Measurements from ENCODE around the gene RFTN1. TPM values are rescaled to one million over a fixed set of nuclear protein-coding genes. Genes with fewer than 3 reads are reported as not detected.

Gene RFTN1
- total RNA-seq, 2 donors from 2014 or later: 128 to 132 TPM

- peaks cover 20 to 49% of the 10 kb centered on the region in 2 donors for H3K36me3 Mint-ChIP-seq (ENCODE audit: insufficient read depth in 2 of 2)
- no peak overlapping the region for H3K4me3 Mint-ChIP-seq
- no peak for DNase-seq
- H3K4me1 Mint-ChIP-seq (ENCODE audit: low read depth): peaks cover 16% of the 10 kb centered on the region
- no peaks in the 10 kb centered on the region for H3K27me3 Mint-ChIP-seq (ENCODE audit: low read depth)
- H3K27ac Mint-ChIP-seq: peak overlapping the region; percentile 71
- H3K9me3 Mint-ChIP-seq: peaks cover 7 to 11% of the 10 kb centered on the region in 2 donors
- ATAC-seq (replicated peaks in 1 of 2): no peak
These were observed 184.3 kb downstream of the RFTN1 start for GRCh38 chr3:16329036-16329825.

- DNase-seq (no peak), ATAC-seq (replicated peaks in 1 of 2) (no peak)
- Mint-ChIP-seq H3K4me3 (no peak overlapping the region), H3K36me3 (ENCODE audit: insufficient read depth in 2 of 2) (peaks cover 20 to 47% of the 10 kb centered on the region in 2 donors), H3K9me3 (peaks cover 7 to 11% of the 10 kb centered on the region in 2 donors), H3K27me3 (ENCODE audit: low read depth) (no peaks in the 10 kb centered on the region), H3K27ac (peak overlapping the region; percentile 5), H3K4me1 (ENCODE audit: low read depth) (peaks cover 7% of the 10 kb centered on the region)
These were observed 185.4 kb downstream of the RFTN1 start for GRCh38 chr3:16328124-16328523.

- H3K9me3 Mint-ChIP-seq: peaks cover 4 to 5% of the 10 kb centered on the region in 2 donors
- H3K36me3 Mint-ChIP-seq (ENCODE audit: insufficient read depth in 2 of 2): peaks cover 10 to 37% of the 10 kb centered on the region in 2 donors
- H3K4me1 Mint-ChIP-seq (ENCODE audit: low read depth): no peaks in the 10 kb centered on the region
- no peak overlapping the region for H3K4me3 Mint-ChIP-seq
- no peaks in the 10 kb centered on the region for H3K27me3 Mint-ChIP-seq (ENCODE audit: low read depth)
- H3K27ac Mint-ChIP-seq: peak overlapping the region; percentile 85
- DNase-seq (no peak), ATAC-seq (replicated peaks in 1 of 2) (no peak)
These were observed 186.7 kb downstream of the RFTN1 start for GRCh38 chr3:16326724-16327349.

GRCh38 chr3:16325850-16326249, 187.6 kb downstream of the RFTN1 start:
- Mint-ChIP-seq H3K4me3 (no peak overlapping the region), H3K36me3 (ENCODE audit: insufficient read depth in 2 of 2) (peaks cover 7 to 32% of the 10 kb centered on the region in 2 donors), H3K9me3 (no peaks in the 10 kb centered on the region), H3K27ac (peak overlapping the region; percentile 64), H3K4me1 (ENCODE audit: low read depth) (no peaks in the 10 kb centered on the region), H3K27me3 (ENCODE audit: low read depth) (no peaks in the 10 kb centered on the region)
- ATAC-seq (replicated peaks in 1 of 2): no peak
- no peak for DNase-seq

- Mint-ChIP-seq H3K4me1 (ENCODE audit: low read depth) (peaks cover 19% of the 10 kb centered on the region), H3K27ac (no peak overlapping the region), H3K9me3 (no peaks in the 10 kb centered on the region), H3K4me3 (no peak overlapping the region), H3K27me3 (ENCODE audit: low read depth) (no peaks in the 10 kb centered on the region), H3K36me3 (ENCODE audit: insufficient read depth in 2 of 2) (peaks cover 13 to 31% of the 10 kb centered on the region in 2 donors)
- no peak for ATAC-seq (replicated peaks in 1 of 2)
- DNase-seq: no peak
These were observed 189.8 kb downstream of the RFTN1 start for GRCh38 chr3:16323737-16324136.

- no peak for DNase-seq
- no peak for ATAC-seq (replicated peaks in 1 of 2)
- Mint-ChIP-seq H3K27me3 (ENCODE audit: low read depth) (no peaks in the 10 kb centered on the region), H3K9me3 (no peaks in the 10 kb centered on the region), H3K4me1 (ENCODE audit: low read depth) (peaks cover 35% of the 10 kb centered on the region), H3K4me3 (no peak overlapping the region), H3K27ac (peak overlapping the region; percentile 61), H3K36me3 (ENCODE audit: insufficient read depth in 2 of 2) (peaks cover 13 to 38% of the 10 kb centered on the region in 2 donors)
These were observed 191.3 kb downstream of the RFTN1 start for GRCh38 chr3:16322189-16322588.

- H3K4me3 Mint-ChIP-seq: no peak overlapping the region
- no peaks in the 10 kb centered on the region for H3K9me3 Mint-ChIP-seq
- ATAC-seq (replicated peaks in 1 of 2) (no peak), DNase-seq (no peak)
- no peaks in the 10 kb centered on the region for H3K27me3 Mint-ChIP-seq (ENCODE audit: low read depth)
- peaks cover 15 to 38% of the 10 kb centered on the region in 2 donors for H3K36me3 Mint-ChIP-seq (ENCODE audit: insufficient read depth in 2 of 2)
- peak overlapping the region; percentile 96 for H3K27ac Mint-ChIP-seq
- peaks cover 49% of the 10 kb centered on the region for H3K4me1 Mint-ChIP-seq (ENCODE audit: low read depth)
These were observed 192.8 kb downstream of the RFTN1 start for GRCh38 chr3:16320711-16321110.

GRCh38 chr3:16319723-16320122, 193.8 kb downstream of the RFTN1 start:
- Mint-ChIP-seq H3K27me3 (ENCODE audit: low read depth) (no peaks in the 10 kb centered on the region), H3K4me1 (ENCODE audit: low read depth) (peaks cover 59% of the 10 kb centered on the region), H3K4me3 (peak overlapping the region in 1 of 2 donors; percentile 72), H3K27ac (peak overlapping the region; percentile 96), H3K36me3 (ENCODE audit: insufficient read depth in 2 of 2) (peaks cover 17 to 41% of the 10 kb centered on the region in 2 donors), H3K9me3 (no peaks in the 10 kb centered on the region)
- ATAC-seq (replicated peaks in 1 of 2): no peak
- DNase-seq: no peak

GRCh38 chr3:16319307-16319706, 194.2 kb downstream of the RFTN1 start:
- ATAC-seq (replicated peaks in 1 of 2): peak; percentile 93 to 97
- H3K4me1 Mint-ChIP-seq (ENCODE audit: low read depth): peaks cover 63% of the 10 kb centered on the region
- DNase-seq: peak; percentile 87 to 89
- H3K4me3 Mint-ChIP-seq: peak overlapping the region; percentile 31 to 72
- H3K27ac Mint-ChIP-seq: peak overlapping the region; percentile 96
- H3K27me3 Mint-ChIP-seq (ENCODE audit: low read depth): no peaks in the 10 kb centered on the region
- H3K9me3 Mint-ChIP-seq: no peaks in the 10 kb centered on the region
- H3K36me3 Mint-ChIP-seq (ENCODE audit: insufficient read depth in 2 of 2): peaks cover 17 to 40% of the 10 kb centered on the region in 2 donors

GRCh38 chr3:16318176-16318575, 195.3 kb downstream of the RFTN1 start:
- no peaks in the 10 kb centered on the region for H3K27me3 Mint-ChIP-seq (ENCODE audit: low read depth)
- no peaks in the 10 kb centered on the region for H3K9me3 Mint-ChIP-seq
- ATAC-seq (replicated peaks in 1 of 2) (no peak), DNase-seq (no peak)
- H3K36me3 Mint-ChIP-seq (ENCODE audit: insufficient read depth in 2 of 2): peaks cover 17 to 36% of the 10 kb centered on the region in 2 donors
- H3K4me3 Mint-ChIP-seq: no peak overlapping the region
- H3K27ac Mint-ChIP-seq: peak overlapping the region; percentile 96
- peaks cover 72% of the 10 kb centered on the region for H3K4me1 Mint-ChIP-seq (ENCODE audit: low read depth)

- Mint-ChIP-seq H3K4me1 (ENCODE audit: low read depth) (peaks cover 78% of the 10 kb centered on the region), H3K27me3 (ENCODE audit: low read depth) (no peaks in the 10 kb centered on the region), H3K36me3 (ENCODE audit: insufficient read depth in 2 of 2) (peaks cover 17 to 36% of the 10 kb centered on the region in 2 donors), H3K4me3 (no peak overlapping the region), H3K27ac (peak overlapping the region; percentile 19), H3K9me3 (no peaks in the 10 kb centered on the region)
- DNase-seq (no peak), ATAC-seq (replicated peaks in 1 of 2) (no peak)
These were observed 195.9 kb downstream of the RFTN1 start for GRCh38 chr3:16317561-16317945.

GRCh38 chr3:16316847-16317560, 196.5 kb downstream of the RFTN1 start:
- ATAC-seq (replicated peaks in 1 of 2) (no peak), DNase-seq (no peak)
- Mint-ChIP-seq H3K27me3 (ENCODE audit: low read depth) (no peaks in the 10 kb centered on the region), H3K9me3 (no peaks in the 10 kb centered on the region), H3K4me3 (peak overlapping the region in 1 of 2 donors; percentile 9), H3K27ac (peak overlapping the region; percentile 19), H3K36me3 (ENCODE audit: insufficient read depth in 2 of 2) (peaks cover 17 to 36% of the 10 kb centered on the region in 2 donors), H3K4me1 (ENCODE audit: low read depth) (peaks cover 84% of the 10 kb centered on the region)

GRCh38 chr3:16316396-16316795, 197.1 kb downstream of the RFTN1 start:
- ATAC-seq (replicated peaks in 1 of 2) (no peak), DNase-seq (no peak)
- no peak overlapping the region for H3K4me3 Mint-ChIP-seq
- H3K4me1 Mint-ChIP-seq (ENCODE audit: low read depth): peaks cover 90% of the 10 kb centered on the region
- H3K27me3 Mint-ChIP-seq (ENCODE audit: low read depth): no peaks in the 10 kb centered on the region
- no peaks in the 10 kb centered on the region for H3K9me3 Mint-ChIP-seq
- peak overlapping the region; percentile 87 for H3K27ac Mint-ChIP-seq
- peaks cover 15 to 36% of the 10 kb centered on the region in 2 donors for H3K36me3 Mint-ChIP-seq (ENCODE audit: insufficient read depth in 2 of 2)

All from activated T-cell treated with anti-CD3 and anti-CD28 coated beads, Interleukin-2, amount 50 U/mL, for 72 hours (primary cell).